ENCODE results near the gene DISP2.
A peak's percentile ranks its signal among the peaks of the same experiment; 100 is the strongest.

The DISP2 gene, protein sequence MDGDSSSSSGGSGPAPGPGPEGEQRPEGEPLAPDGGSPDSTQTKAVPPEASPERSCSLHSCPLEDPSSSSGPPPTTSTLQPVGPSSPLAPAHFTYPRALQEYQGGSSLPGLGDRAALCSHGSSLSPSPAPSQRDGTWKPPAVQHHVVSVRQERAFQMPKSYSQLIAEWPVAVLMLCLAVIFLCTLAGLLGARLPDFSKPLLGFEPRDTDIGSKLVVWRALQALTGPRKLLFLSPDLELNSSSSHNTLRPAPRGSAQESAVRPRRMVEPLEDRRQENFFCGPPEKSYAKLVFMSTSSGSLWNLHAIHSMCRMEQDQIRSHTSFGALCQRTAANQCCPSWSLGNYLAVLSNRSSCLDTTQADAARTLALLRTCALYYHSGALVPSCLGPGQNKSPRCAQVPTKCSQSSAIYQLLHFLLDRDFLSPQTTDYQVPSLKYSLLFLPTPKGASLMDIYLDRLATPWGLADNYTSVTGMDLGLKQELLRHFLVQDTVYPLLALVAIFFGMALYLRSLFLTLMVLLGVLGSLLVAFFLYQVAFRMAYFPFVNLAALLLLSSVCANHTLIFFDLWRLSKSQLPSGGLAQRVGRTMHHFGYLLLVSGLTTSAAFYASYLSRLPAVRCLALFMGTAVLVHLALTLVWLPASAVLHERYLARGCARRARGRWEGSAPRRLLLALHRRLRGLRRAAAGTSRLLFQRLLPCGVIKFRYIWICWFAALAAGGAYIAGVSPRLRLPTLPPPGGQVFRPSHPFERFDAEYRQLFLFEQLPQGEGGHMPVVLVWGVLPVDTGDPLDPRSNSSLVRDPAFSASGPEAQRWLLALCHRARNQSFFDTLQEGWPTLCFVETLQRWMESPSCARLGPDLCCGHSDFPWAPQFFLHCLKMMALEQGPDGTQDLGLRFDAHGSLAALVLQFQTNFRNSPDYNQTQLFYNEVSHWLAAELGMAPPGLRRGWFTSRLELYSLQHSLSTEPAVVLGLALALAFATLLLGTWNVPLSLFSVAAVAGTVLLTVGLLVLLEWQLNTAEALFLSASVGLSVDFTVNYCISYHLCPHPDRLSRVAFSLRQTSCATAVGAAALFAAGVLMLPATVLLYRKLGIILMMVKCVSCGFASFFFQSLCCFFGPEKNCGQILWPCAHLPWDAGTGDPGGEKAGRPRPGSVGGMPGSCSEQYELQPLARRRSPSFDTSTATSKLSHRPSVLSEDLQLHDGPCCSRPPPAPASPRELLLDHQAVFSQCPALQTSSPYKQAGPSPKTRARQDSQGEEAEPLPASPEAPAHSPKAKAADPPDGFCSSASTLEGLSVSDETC (N-terminal part only)

DNA sequence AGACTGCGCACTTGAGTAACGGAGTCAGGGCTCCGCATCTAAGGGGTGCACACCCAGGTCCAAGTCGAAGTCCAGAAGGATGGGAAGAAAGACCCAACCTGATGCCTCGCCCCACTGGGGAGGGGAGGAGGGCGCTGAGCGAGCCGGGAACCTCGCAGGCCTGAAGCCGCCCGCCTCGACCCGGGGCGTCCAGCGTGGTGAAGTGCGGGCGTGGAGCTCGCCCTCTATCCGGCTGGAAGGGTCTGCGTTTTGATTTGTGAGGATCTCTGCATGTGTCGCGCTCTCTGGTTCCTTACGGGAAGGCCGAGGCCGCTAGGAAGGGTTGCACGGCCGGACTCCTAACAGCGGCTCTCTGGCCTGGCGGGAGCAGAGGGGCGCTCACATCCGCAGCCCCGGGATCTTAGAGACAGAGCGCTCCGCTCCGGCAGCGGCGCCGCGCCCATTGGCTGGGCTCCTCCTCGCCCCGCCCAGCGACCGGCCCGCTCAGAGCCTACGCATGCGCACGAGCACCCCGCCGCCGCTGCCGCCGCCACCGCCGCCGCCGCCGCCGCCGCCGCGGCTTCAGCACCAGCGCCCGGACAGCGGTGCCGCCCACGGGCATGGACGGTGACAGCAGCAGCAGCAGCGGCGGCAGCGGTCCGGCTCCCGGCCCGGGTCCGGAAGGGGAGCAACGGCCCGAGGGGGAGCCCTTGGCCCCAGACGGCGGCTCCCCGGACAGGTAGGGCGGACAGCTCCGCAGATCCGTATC, at the start of gene DISP2:
Gene DISP2, plus strand, starts transcription at position 497 of the 748 bp plus-strand sequence. Its CDS starts 103 bp downstream, at position 600.
- DNase-seq, result peak; percentile 88

DNA sequence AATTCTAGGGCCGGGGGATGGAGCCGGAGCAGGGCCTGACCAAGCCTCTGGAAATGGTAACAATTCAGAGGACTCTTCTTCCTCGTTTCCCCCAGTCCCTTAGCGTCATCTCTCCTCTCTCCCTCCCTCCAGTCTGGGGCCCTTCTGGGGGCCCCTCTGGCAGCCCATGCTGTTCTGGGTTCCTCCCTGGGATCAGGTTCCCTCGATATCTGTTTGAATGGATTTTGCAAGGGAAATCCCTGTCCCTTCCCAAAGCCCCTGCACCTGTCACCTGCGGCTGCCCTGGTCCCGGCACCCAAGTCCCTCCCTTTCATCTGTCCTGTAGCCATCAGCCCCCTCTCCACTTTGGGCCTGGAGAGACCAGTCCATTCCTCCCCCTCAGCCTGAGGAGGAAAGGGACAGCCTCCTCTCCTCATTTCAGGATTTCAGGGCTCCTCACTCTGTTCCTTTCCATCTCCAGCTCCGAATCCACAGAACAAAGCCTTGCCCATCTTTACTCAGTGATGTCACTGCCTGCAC, 48.6 kb upstream of the DISP2 start:
- DNase-seq, result no peak

DNA sequence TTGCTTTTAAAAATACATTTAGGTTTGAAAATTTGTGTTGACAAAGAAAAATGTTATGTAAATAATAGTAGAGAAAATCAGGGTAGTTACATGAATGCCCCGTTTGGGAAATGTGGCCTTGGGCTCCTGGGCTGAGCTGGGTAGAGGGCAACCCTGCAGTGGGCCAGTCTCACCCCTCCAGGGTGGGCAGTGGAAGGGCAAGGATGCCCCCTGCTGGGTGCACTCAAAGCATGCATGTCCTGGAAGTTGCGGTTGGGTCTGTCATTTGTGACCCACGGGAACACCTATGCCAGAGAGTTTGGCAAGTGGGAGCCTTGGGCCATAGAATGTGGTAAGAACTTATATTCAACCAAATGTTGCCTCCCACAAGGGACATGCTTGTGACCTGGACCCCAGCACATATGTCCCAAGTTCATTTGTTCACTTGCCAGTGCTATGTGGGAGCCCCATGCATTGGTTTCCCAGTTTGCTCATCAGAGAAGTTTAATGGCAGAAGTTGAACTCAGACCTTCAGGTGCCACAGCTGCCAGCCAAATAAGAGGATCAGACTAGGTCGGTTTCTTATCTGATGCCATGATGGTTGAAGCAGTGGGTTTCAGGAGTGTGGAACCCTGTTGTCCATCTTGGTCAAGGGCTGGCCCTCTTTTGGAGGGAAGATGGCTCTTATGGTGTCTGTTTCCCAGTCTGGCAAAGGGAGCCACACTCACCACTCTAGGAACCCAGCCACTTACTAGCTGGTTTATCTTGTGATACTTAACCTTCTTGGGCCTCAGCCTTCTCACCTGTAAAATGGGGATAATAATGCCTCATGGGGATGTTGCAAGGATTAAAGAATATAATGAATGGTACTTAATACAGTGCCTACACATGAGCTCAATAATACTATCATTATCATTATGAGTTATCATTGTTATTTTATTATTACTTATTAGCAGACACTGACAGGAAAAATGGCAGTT, 47.7 kb upstream of the DISP2 start:
- DNase-seq, result peak; percentile 46

DNA sequence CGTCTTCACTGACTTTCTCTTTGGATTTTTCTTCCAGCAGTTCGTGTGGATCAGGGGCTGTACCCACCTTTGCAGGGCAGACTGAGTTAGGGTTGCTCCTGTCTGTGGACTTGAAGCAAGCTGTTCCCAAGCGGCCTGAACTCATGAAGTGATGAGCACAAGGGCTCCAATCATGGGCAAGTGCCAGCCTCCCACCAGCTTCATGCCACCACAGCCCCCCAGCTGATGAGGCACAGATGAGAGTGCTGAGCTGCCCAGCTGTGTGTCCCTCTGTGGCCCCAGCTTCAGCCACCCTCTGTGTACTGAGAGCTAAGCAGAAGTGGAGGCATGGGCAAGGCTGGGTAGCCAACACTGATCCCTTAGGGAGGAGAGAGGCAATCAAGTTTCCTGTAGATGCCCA, 47.0 kb upstream of the DISP2 start:
- no peak for DNase-seq

DNA sequence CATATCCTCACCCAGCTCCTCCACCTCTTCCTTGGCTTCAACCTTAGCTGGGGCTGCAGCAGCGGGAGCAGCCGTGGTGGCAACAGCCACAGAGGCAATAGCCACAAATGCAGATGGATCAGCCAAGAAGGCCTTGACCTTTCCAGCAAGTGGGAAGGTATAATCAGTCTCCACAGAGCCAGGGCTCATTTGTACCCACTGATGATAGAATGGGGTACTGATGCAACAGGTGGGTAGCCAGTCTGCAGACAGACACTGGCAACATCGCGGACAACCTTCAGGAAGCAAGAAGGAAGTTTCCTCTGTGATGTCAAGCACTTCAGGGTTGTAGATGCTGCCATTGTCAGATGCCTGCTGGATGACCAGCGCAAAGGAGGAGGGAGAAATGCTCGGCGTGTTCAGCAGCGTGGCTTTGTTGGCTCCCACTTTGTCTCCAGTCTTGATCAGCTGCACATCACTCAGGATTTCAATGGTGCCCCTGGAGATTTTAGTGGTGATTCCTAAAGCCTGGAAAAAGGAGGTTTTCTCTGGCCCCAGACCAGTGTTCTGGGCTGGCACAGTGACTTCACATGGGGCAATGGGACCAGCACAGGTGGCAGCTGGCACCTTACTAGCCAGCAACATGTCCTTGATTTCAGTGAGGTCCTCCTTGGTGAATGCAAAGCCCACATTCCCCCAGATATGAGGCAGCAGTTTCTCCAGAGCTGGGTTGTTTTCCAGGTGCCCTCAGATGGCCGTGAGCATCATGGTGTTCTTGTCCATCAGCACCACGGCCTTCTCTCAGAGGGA, 45.5 kb upstream of the DISP2 start:
- DNase-seq, result no peak

DNA sequence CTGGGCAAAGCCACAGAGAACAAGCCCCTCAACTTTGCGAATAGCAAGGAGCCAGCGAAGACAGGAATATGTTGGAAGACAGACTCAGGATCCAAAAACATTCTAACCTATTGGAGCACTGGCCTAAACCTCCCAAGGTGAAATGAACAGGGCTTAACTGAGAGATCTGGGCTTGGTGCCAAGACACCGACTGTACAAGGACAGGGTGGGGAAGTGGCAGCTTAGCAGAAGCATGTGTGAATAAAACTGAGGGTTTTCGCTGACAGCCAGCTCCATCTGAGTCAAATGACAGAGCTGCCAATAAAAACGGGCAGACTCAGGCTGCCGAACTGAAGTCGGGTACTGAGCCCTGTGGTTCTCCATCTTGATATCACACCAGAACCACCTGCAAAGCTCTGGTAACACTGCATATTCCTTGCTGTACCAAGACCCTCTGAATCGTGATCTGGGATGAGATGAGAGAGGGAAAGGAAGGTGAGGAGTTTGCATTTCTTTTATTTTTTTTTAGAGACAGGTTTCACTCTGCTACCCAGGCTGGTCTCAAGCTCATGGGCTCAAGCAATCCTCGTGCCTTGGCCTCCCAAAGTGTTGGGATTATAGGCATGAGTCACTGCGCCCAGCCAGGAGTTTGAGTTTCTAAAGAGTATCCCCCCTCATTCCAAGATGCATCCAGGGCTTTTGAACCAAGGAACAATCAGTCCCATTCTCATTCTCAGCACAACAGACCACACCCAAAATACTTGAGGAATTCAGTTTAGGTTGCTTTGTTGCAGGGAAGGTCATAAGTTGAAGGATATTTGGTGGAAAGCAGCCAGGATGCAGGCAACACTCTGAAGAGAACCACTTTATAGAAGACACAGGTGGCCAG, 44.3 kb upstream of the DISP2 start:
- DNase-seq, result no peak

DNA sequence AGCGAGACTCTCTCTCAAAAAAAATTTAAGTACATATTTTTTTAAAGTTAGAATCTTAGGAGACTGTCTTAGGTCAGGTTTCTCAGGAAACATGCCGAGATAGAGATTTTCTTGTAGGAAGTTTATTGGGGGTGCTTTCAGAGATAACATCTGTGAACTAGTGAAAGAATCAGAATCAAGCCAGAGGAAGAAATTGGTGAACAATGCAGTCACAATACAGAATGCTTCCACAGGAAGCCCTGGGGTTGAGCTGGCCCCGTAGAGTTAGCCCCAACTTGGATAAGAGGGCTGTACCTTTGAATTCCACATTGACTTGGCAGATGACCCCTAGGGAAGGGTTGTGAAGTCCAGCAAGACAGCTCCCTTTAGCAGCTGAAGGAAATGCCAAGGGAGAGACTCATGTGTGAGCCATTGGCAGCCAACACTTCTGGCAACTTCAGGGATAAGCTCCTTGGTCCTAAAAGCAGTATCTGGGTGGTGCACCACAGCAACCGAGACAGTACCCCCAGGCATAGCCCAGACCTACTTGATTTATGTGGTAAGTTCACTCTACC, 43.2 kb upstream of the DISP2 start:
- DNase-seq, result no peak

DNA sequence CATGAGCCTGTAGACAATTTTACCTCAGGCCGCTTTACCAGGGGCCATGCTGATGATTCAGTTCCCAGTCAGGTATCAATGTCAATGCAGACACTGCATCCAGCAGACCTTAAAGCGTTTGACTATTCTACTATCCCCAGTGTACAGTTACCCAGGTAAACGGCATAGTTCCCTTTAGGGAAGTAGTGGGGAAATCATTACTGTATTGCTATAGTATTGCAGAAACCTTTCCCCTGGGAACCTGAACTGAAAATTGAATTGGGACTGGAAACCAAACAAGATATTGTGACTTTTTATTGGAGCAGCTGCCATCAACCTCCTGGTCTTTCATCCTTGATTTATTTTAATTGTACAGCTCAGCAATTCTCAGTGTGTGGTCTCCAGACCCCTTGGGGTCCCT, 41.1 kb upstream of the DISP2 start:
- DNase-seq, result no peak

DNA sequence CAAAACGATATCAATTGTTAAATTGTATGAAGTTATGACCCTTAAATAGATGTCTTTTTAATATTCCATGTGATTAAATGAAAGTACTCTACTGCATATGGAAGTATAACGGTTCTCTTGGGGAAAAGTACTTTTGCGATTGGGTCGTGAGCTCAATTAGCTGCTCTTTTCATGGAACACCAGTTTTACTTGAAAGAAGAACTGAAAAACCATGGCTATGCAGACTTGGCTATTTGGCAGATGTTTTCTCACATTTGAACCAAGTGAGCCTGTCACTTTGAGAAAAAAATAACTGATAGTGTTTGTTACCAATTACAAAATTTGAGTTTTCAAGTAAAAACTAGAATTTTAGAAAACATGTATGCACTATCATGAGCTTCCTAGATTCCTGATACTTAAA, 40.4 kb upstream of the DISP2 start:
- DNase-seq, result no peak

DNA sequence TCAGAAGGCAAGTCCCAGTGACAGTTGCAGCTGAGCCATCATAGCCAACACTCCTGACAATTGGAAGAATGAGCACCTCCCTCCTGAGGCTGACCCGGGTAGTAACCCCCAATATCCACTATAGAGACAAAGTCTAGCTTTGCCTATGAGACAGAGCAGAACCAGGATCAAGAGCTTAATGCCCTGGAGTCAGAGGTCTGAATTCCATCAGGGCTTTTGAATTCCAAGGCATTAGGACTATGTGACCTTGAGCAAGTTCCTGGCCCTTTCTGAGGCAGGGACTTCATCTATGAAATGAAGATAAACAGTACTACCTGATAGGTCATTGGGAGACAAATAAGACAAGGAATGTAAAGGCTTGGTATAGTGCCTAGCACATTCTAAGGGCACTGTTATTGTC, 37.6 kb upstream of the DISP2 start:
- no peak for DNase-seq

DNA sequence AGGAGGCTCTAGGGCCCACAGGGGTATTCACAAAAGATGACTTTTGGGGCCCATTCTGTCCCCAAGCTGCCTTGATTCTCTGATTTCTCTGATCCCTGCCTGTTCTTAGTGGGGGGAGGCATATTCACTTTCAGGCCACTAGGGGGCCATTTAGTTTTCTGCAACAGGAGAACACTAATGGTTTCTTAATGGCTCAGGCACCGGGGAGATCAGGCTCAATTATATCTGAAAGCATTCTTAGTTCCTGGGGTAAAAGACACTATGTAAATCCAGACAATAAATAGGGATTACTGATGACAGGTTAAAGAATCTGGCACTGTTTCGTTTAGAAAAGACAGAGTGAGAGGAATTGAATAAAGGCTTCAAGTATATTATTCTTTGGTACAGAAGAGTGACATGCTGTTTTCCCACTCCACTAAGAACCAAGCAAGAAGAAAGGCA, 37.1 kb upstream of the DISP2 start:
- DNase-seq, result peak; percentile 22

DNA sequence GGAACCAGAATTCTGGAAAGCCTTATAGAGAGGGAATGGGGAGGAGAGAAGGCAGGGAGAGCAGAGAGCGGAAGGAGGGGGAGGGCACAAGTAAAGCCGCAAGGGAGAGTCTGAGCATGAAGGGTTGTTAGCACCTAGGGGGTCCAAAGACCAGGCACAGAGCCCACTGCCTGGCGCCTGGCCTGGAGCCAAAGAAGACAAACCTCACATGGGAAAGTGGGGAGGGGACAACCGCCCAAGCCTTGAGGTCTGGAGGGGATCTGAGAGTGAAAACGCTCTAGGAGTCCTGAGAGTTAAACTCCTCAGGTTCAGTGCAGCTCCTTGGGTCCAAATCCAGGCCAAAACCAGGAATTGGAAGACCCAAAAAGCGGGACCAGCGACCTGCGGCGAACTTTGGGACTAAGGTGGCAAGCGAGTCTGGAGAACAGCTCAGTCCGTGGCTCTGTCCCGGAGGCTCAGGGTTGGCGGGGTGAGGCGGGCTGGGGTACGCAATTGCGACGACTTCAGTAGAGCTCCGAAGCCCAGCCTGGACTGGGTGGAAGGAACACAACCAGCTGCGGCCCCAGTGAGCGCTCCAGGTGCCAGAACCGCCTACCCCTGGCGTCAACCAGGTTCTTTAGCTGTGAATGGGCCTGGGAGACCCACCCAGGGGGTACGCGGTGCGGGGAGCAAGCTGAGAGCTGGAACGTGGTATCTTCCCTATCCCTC, 35.3 kb upstream of the DISP2 start:
- DNase-seq, result no peak

DNA sequence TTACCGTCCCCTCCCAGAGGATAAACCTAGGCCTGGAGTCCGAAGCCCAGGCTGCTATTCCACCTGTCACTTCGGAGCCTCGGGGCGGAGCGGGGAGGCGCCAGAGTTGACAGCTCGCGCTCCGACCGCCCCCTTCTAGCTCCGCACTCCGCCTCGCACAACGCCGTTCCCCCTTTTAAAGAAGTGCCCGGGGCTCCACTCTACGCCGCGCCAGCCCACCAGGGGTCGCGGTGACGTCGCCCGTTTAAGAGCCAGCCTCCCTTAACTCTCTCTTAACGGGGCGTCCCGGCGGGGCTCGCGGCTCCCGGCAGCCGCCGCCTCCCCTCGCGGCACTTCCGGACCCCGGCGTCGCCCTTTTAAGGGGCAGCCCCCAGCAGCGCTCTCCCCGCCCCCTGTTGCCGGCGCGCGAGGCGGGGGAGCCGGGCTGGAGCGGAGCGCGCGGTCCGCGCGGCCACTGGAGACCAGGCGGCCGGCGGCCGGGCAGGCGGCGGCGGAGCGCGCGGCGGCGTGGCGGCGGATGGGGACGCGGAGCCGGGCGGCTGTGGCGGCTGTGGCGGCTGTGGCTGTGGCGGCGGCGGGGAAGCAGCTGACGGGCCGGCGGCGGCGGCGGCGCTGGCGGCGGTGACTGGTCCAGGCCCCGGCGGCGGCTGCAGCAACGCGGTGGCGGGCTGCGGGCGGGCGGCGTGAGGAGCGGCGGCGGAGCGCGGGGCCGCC, 34.6 kb upstream of the DISP2 start, which contains the start of gene INAFM2:
Gene INAFM2, plus strand, starts transcription at position 454 of the 714 bp plus-strand sequence. CDS start 364 bp downstream, outside the sequence.
- peak; percentile 84 for DNase-seq

DNA sequence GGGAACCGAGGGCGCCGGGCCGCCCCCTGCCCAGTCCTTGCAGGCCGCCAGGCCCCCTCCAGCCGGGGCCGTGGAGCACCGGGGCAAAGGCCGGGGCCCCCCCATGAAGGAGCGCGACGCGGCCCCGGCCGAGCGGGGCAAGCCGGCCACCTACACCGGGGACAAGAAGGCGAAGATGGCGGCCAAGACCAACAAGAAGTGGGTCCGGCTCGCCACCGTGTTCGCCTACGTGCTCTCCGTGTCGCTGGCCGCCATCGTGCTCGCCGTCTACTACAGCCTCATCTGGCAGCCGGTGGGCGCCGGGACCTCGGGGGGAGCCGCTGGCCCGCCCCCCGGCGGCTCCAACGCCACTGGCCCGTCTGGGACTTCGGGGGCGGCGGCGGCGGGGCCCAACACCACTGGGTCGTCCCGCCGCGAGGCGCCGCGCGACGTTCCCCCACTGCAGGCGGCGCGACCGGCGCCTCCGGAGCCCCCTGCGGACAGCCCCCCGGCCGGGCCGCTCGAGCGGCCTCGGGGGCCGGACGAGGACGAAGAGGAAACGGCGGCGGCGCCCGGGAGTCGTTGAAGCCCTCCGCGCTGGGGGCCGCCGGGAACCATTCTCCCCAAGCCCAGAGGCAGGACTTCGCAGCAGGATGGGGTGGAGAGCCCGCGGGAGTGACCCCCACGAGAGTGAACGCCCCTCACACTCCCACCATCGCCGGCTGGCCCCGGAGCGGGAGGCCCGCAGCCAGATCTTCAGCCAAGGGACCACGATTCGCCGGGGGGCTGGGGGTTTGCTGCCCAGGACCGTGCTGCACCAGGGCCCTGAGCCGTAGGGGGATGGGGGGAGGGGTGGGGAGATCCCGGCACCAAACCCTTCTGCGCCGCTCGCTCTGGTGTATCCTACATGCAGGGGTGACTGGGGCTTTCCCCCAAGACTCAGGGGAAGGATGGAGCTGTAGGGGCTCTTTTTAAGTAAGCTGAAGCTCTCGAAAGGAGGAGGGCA, 33.8 kb upstream of the DISP2 start:
- no peak for DNase-seq

DNA sequence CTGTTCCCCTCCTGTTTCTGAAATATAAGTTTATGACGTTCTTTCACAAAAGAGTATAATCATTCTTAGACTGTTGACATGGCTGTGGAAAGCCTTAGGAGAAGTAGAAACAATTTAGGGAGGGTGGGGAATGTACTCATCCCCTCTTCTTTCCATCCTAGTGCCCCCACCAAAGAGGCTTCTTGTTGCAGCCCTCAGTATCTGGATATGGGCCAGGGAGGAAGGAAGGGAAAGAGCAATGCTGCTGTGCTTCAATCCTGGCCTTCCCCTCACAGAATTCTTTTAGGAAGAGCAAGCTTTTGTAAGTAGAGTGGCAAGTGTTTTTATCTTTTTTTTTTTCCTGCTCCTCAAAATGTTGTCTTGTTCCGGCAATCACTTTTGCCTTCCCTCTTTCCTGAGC, 32.8 kb upstream of the DISP2 start:
- no peak for DNase-seq

DNA sequence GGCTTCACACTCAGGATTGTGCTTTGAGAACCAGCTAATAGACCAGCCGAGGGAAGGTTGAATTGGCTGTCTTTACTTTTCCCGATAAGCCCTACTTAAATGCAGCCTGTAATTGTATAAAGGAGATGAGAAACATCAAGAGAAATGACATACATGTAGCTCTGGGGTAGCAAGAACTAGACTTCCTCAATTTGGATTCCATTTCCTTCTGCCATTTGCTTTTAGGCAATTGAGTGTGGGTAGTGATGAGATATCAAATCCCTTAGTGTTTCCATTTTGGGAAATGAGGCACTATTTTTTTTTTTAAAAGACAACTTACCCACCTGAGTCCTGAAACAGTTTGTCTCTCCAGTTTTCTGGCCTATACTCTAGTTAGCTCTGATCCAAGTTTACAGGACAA, 32.3 kb upstream of the DISP2 start:
- no peak for DNase-seq
